A549 (cell line): ENCODE data around the gene OR5L2. TPM values are rescaled to one million over a fixed set of nuclear protein-coding genes. Genes with fewer than 3 reads are reported as not detected.

Experiments
- ATAC-seq, 2 experiments: fragments of 200-7000 bp in 1 of 2; fragments of >200 bp in 1 of 2; cut with Nextera tagmentation in 1 of 2; cut with Tn5 transposase in 1 of 2; 3 replicates each; pipeline versions ENCODE4 v1.8.0 to v1.9.1; 2018 to 2020; ENCODE audit warnings: mild to moderate bottlenecking in 1 of 2, moderate library complexity in 1 of 2
- CTCF ChIA-PET: fragments of 300-600 bp; sonication (Branson Sonifier 250); formaldehyde crosslinking; extraction: SDS; loops from one replicate; lab custom pipeline; 2021; ENCODE audit warnings: antibody characterized with exemption, inconsistent platforms; lab: Yijun Ruan, JAX
- POLR2A ChIA-PET: fragments of 350-600 bp; formaldehyde crosslinking; extraction: SDS; loops from one replicate; lab custom pipeline; 2021; ENCODE audit warnings: antibody characterized with exemption, inconsistent platforms; lab: Yijun Ruan, JAX
- DNase-seq, 2 experiments: peaks; one replicate each; pipeline versions ENCODE4 v3.0.0 to v3.0.0-alpha.2; 2011 to 2016; ENCODE audit warnings: low read depth in 1 of 2, low spot score in 1 of 2
- FAIRE-seq: peaks from 2 replicates; lab custom pipeline; 2011; peaks lifted over from hg19 to GRCh38; lab: Jason Lieb, UNC
- H3K27ac ChIP-seq, 2 experiments: fragments of >200 bp; sonication (Bioruptor Twin); formaldehyde crosslinking; 3 replicates each; pipeline ENCODE4 v1.5.1; 2016 to 2017
- H3K4me1 ChIP-seq: fragments of >200 bp; sonication (Bioruptor Twin); formaldehyde crosslinking; 3 replicates; pipeline ENCODE4 v1.6.1; 2016
- H3K4me2 ChIP-seq: fragments of >200 bp; sonication (Bioruptor Twin); formaldehyde crosslinking; 3 replicates; pipeline ENCODE4 v1.6.1; 2016
- H3K4me3 ChIP-seq: fragments of >200 bp; sonication (Bioruptor Twin); formaldehyde crosslinking; 3 replicates; pipeline ENCODE4 v1.5.1; 2016
- H3K9me3 ChIP-seq: fragments of >200 bp; sonication (Bioruptor Twin); formaldehyde crosslinking; 3 replicates; pipeline ENCODE4 v1.6.1; 2016
- CTCF ChIP-seq: fragments of >200 bp; sonication (Bioruptor Twin); formaldehyde crosslinking; IDR thresholded peaks from 3 replicates; pipeline ENCODE4 v1.5.1; 2016
- E2F6 ChIP-seq: IDR thresholded peaks from 2 replicates; pipeline ENCODE4 v1.6.1; 2012; ENCODE audit warnings: low read depth, borderline replicate concordance
- EHF ChIP-seq: fragments of 250-450 bp; sonication (Bioruptor Pico); IDR thresholded peaks from 2 replicates; pipeline ENCODE4 v1.5.0; 2020; ENCODE audit warnings: mild to moderate bottlenecking
- ELK1 ChIP-seq: fragments of 150-350 bp; IDR thresholded peaks from 2 replicates; pipeline ENCODE4 v1.6.1; 2014; ENCODE audit warnings: low read depth, mild to moderate bottlenecking, low read length
- EP300 ChIP-seq, 2 experiments: fragments of >200 bp; sonication (Bioruptor Twin); formaldehyde crosslinking; IDR thresholded peaks; 2 replicates in 1 of 2; 3 replicates in 1 of 2; pipeline ENCODE4 v1.6.1; 2016 to 2017
- FOXS1 ChIP-seq: fragments of 250-450 bp; sonication (Bioruptor Pico); IDR thresholded peaks from 2 replicates; pipeline ENCODE4 v1.5.0; 2020; ENCODE audit warnings: mild to moderate bottlenecking, moderate library complexity
- HES2 ChIP-seq: fragments of >200 bp; sonication (Bioruptor Twin); formaldehyde crosslinking; IDR thresholded peaks from 2 replicates; pipeline ENCODE4 v1.6.1; 2016
- HOXB5 ChIP-seq: fragments of 250-450 bp; sonication (Bioruptor Pico); IDR thresholded peaks from 2 replicates; pipeline ENCODE4 v1.5.0; 2020; ENCODE audit warnings: mild to moderate bottlenecking, moderate library complexity
- JUN ChIP-seq, 2 experiments: fragments of >200 bp; sonication (Bioruptor Twin); formaldehyde crosslinking; IDR thresholded peaks; 2 replicates in 1 of 2; 3 replicates in 1 of 2; pipeline ENCODE4 v1.6.1; 2016 to 2017
- JUNB ChIP-seq: fragments of >200 bp; sonication (Bioruptor Twin); formaldehyde crosslinking; IDR thresholded peaks from 2 replicates; pipeline ENCODE4 v1.6.1; 2016
- MAFK ChIP-seq: fragments of 450-650 bp; IDR thresholded peaks from 2 replicates; pipeline ENCODE4 v1.6.1; 2014; ENCODE audit not compliant: partially characterized antibody
- MAX ChIP-seq: IDR thresholded peaks from 2 replicates; pipeline ENCODE4 v1.6.1; 2012
- POLR2A ChIP-seq: IDR thresholded peaks from 2 replicates; pipeline ENCODE4 v1.6.1; 2012; ENCODE audit warnings: mild to moderate bottlenecking, low read length
- USF2 ChIP-seq: fragments of 450-650 bp; IDR thresholded peaks from 2 replicates; pipeline ENCODE4 v1.6.1; 2014; ENCODE audit warnings: antibody characterized with exemption
- ZFP36 ChIP-seq: fragments of 450-650 bp; IDR thresholded peaks from 2 replicates; pipeline ENCODE4 v1.6.1; 2014; ENCODE audit warnings: borderline replicate concordance; ENCODE audit not compliant: partially characterized antibody
- ZNF302 ChIP-seq: fragments of 250-450 bp; sonication (Bioruptor Pico); IDR thresholded peaks from 2 replicates; pipeline ENCODE4 v1.9.0; 2021; ENCODE audit warnings: inconsistent platforms, mild to moderate bottlenecking, moderate library complexity
- ZSCAN20 ChIP-seq: fragments of 250-450 bp; sonication (Bioruptor Pico); IDR thresholded peaks from 2 replicates; pipeline ENCODE4 v1.8.0; 2022; ENCODE audit warnings: mild to moderate bottlenecking, moderate library complexity
- WGBS: methylation state at CpG from one replicate; pipeline ENCODE4 v1.1.6; 2017; ENCODE audit errors: missing lambda C conversion rate; 5-methylcytosine and 5-hydroxymethylcytosine counted together
- polyA plus RNA-seq, 4 experiments: library from polyadenylated mRNA; depleted of rRNA in 3 of 4; stranded (reverse); fragments of >200 nt; fragmentation: RNase III in 1 of 4; extraction: RNeasy Plus Mini Kit Qiagen cat#74134 plus additional on column Dnase treatment in 1 of 4; gene quantifications; 2 replicates in 3 of 4; 3 replicates in 1 of 4; pipeline ENCODE4 v1.2.3, GENCODE V29; 2011 to 2017

Gene OR5L2
- polyA plus RNA-seq, 2 of the 4 experiments (the other 2 are of a cell fraction), result not detected

GRCh38 chr11:55838452-55838851 lies 11.4 kb downstream of the OR5L2 start, which contains the start of gene OR5D16:
Gene OR5D16 (plus strand): TSS chr11:55838752. CDS start chr11:55838752, 0 bp downstream.
- DNase-seq, result no peak
- no peaks in the 10 kb centered on the region for H3K4me1 ChIP-seq
- WGBS, result 2% methylated on average over 3 of the region's 3 CpGs
- H3K27ac ChIP-seq, result no peak within 1 kb of the TSS
- ChIA-PET CTCF (no interaction called here), POLR2A (no interaction called here)
- H3K4me2 ChIP-seq, result no peak within 1 kb of the TSS
- TF ChIP-seq ZSCAN20 (CRISPR knock-in tag), result no peak
- TF ChIP-seq EHF (CRISPR knock-in tag), result no peak
- no peak for TF ChIP-seq POLR2A
- TF ChIP-seq USF2, result no peak
- TF ChIP-seq HES2, result no peak
- TF ChIP-seq E2F6, result no peak
- no peak for TF ChIP-seq ZFP36
- TF ChIP-seq ELK1, result no peak
- no peak for TF ChIP-seq EP300 (IDR thresholded peaks at IDR 0.05)
- TF ChIP-seq JUN (IDR thresholded peaks at IDR 0.05), result no peak
- TF ChIP-seq CTCF, result no peak
- no peak for TF ChIP-seq FOXS1
- ATAC-seq, result no peak
- H3K4me3 ChIP-seq, result no peak within 1 kb of the TSS
- no peak for FAIRE-seq
- no peaks in the 10 kb centered on the region for H3K9me3 ChIP-seq

GRCh38 chr11:55847453-55847852 lies 20.4 kb downstream of the OR5L2 start:
- no peaks in the 10 kb centered on the region for H3K4me1 ChIP-seq
- no peak overlapping the region for H3K27ac ChIP-seq
- H3K4me2 ChIP-seq, result no peak overlapping the region
- no peaks in the 10 kb centered on the region for H3K9me3 ChIP-seq
- no peak for ATAC-seq
- no peak overlapping the region for H3K4me3 ChIP-seq
- ChIA-PET POLR2A (no interaction called here), CTCF (interaction anchor here (0.6 kb wide), 1 partner anchor 498 kb away, joined by 3 read pairs; no protein-coding TSS in a partner anchor)
- TF ChIP-seq ZFP36 (no peak), ZNF302 (CRISPR knock-in tag) (no peak), MAX (no peak), JUNB (no peak), MAFK (peak; percentile 61)
- 2% methylated on average over 2 of the region's 2 CpGs for WGBS
- no peak for DNase-seq
- no peak for FAIRE-seq

- FAIRE-seq, result no peak
- Histone ChIP-seq H3K9me3 (no peaks in the 10 kb centered on the region), H3K4me2 (no peak overlapping the region), H3K4me1 (no peaks in the 10 kb centered on the region), H3K4me3 (no peak overlapping the region), H3K27ac (no peak overlapping the region)
- TF ChIP-seq HOXB5 (CRISPR knock-in tag), result no peak
- TF ChIP-seq MAFK, result peak; percentile 58
- DNase-seq, result no peak
- POLR2A ChIA-PET, result no interaction called here
- ATAC-seq, result no peak
- CTCF ChIA-PET, result no interaction called here
These were observed 22.0 kb downstream of the OR5L2 start for GRCh38 chr11:55849037-55849436.
